ENCODE results near the gene NXF1. TPM values are rescaled to one million over a fixed set of nuclear protein-coding genes. Genes with fewer than 3 reads are reported as not detected.
"Not testable (repeated sequence)": the region's sequence is repeated elsewhere in the genome, so short reads cannot be mapped to it uniquely, and the experiment has no call there.

The NXF1 gene
- total and polyA plus RNA-seq, 2 experiments from 2014 or later, result 37.2 to 71.9 TPM

GRCh38 chr11:62842171-62842741 lies 37.0 kb upstream of the NXF1 start:
- no peaks in the 10 kb centered on the region for H3K9me2 ChIP-seq (replicated peaks; ENCODE audit: insufficient read depth)
- 7% methylated on average over 30 of the region's 30 CpGs for WGBS (ENCODE audit: low lambda C conversion rate, missing lambda C conversion rate)
- TF ChIP-seq EZH2 (IDR thresholded peaks at IDR 0.05; ENCODE audit: borderline replicate concordance) (no peak), EZH2phosphoT487 (IDR thresholded peaks at IDR 0.05; ENCODE audit: low read depth, severe bottlenecking, unreplicated experiment) (no peak), CTCF (IDR thresholded peaks at IDR 0.05; ENCODE audit: poor library complexity) (no peak)
- peak overlapping the region; percentile 4 for H3K4me3 ChIP-seq
- DNase-seq (ENCODE audit: low spot score), result peak; percentile 46
- no peaks in the 10 kb centered on the region for H3K36me3 ChIP-seq (replicated peaks; ENCODE audit: insufficient read depth, low read depth)
- H2AFZ ChIP-seq, result peak overlapping the region; percentile 56
- H4K20me1 ChIP-seq (ENCODE audit: insufficient read depth, poor library complexity, severe bottlenecking), result no peaks in the 10 kb centered on the region
- H3K4me2 ChIP-seq, result peak overlapping the region; percentile 72
- peaks cover 20% of the 10 kb centered on the region for H3K79me2 ChIP-seq
- no peaks in the 10 kb centered on the region for H3K27me3 ChIP-seq
- H3K9me3 ChIP-seq (ENCODE audit: low read depth), result no peaks in the 10 kb centered on the region
- H3K4me1 ChIP-seq (ENCODE audit: insufficient read depth), result peaks cover 9% of the 10 kb centered on the region
- peak overlapping the region; percentile 97 for H3K27ac ChIP-seq

DNA sequence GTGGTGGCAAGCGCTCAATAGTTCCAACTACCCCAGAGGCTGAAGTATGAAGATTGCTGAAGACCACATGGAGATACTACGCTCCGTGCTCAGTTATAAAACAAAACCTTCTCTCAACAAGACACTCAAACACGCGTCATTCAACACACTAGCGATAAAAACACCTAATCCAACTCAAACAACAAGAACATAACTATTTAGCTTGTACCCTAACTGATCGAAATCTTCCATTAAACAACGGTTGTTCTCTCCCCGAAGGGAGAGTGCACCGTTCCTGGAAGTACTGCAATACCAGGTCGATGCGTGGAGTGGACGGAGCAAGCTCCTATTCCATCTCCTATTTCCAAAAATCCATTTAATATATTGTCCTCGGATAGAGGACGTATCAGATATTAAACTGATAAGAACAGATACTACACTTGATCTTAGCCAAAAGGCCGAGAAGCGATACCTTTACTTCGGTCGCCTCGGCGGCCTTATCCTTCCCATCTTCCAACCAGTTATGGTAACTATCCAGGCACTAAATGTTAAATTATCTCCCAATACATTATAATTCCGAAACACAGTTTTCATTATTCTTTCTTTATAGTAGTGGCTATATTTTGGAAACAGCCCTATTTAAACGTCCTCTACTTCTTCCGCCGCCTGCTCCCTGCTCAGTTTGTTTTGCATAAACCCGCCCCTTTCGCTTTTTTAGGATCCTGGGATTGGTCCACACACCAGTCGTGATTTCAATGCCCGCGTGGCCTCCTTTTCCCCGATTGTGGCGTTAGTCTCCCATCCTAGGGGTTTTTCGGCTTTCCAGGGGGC lies 36.3 kb upstream of the NXF1 start:
- TF ChIP-seq EZH2 (IDR thresholded peaks at IDR 0.05; ENCODE audit: borderline replicate concordance) (no peak), EZH2phosphoT487 (IDR thresholded peaks at IDR 0.05; ENCODE audit: low read depth, severe bottlenecking, unreplicated experiment) (no peak), CTCF (IDR thresholded peaks at IDR 0.05; ENCODE audit: poor library complexity) (no peak)
- Histone ChIP-seq H3K27me3 (no peaks in the 10 kb centered on the region), H3K4me1 (ENCODE audit: insufficient read depth) (peaks cover 9% of the 10 kb centered on the region), H3K36me3 (replicated peaks; ENCODE audit: insufficient read depth, low read depth) (no peaks in the 10 kb centered on the region), H2AFZ (peak overlapping the region; percentile 56), H3K79me2 (peaks cover 24% of the 10 kb centered on the region), H3K4me2 (peak overlapping the region; percentile 82), H3K9me2 (replicated peaks; ENCODE audit: insufficient read depth) (no peaks in the 10 kb centered on the region), H3K9me3 (ENCODE audit: low read depth) (no peaks in the 10 kb centered on the region), H3K27ac (peak overlapping the region; percentile 97), H4K20me1 (ENCODE audit: insufficient read depth, poor library complexity, severe bottlenecking) (no peaks in the 10 kb centered on the region), H3K4me3 (peak overlapping the region; percentile 4)
- under 1% methylated on average over 33 of the region's 33 CpGs for WGBS (ENCODE audit: low lambda C conversion rate, missing lambda C conversion rate)
- peak; percentile 93 for DNase-seq (ENCODE audit: low spot score)

- peak overlapping the region; percentile 2 for H3K4me3 ChIP-seq
- H3K9me3 ChIP-seq (ENCODE audit: low read depth); H3K4me1 ChIP-seq (ENCODE audit: insufficient read depth); H3K9me2 ChIP-seq (replicated peaks; ENCODE audit: insufficient read depth); H3K27me3 ChIP-seq; H4K20me1 ChIP-seq (ENCODE audit: insufficient read depth, poor library complexity, severe bottlenecking); H3K36me3 ChIP-seq (replicated peaks; ENCODE audit: insufficient read depth, low read depth): not testable (repeated sequence)
- peak overlapping the region; percentile 64 for H2AFZ ChIP-seq
- 2% methylated on average over 41 of the region's 41 CpGs for WGBS (ENCODE audit: low lambda C conversion rate, missing lambda C conversion rate)
- H3K79me2 ChIP-seq, result peaks cover 32% of the 10 kb centered on the region
- peak overlapping the region; percentile 96 for H3K27ac ChIP-seq
- H3K4me2 ChIP-seq, result peak overlapping the region; percentile 82
- DNase-seq (ENCODE audit: low spot score), result peak; percentile 84
Observed at GRCh38 chr11:62840721-62841360, 35.6 kb upstream of the NXF1 start.
